D721Med (cell line): Measurements from ENCODE around the gene C9orf152.

ENCODE experiments used
- DNase-seq: peaks from one replicate; pipeline ENCODE4 v3.0.0; 2011; ENCODE audit warnings: low spot score; ENCODE audit not compliant: insufficient read length
- FAIRE-seq: peaks from 2 replicates; lab custom pipeline; 2011; peaks lifted over from hg19 to GRCh38; lab: Jason Lieb, UNC
- TF ChIP-seq, protein P1 (sequence below): IDR thresholded peaks from 2 replicates; pipeline ENCODE4 v1.5.1; 2012; ENCODE audit warnings: mild to moderate bottlenecking, control low read depth; ENCODE audit not compliant: insufficient read depth; ENCODE audit errors: missing control alignments

C9orf152 gene

GRCh38 chr9:110168486-110168885, 39.5 kb downstream of the C9orf152 start:
- no peak for DNase-seq
- no peak for FAIRE-seq
- TF ChIP-seq, protein P1, sequence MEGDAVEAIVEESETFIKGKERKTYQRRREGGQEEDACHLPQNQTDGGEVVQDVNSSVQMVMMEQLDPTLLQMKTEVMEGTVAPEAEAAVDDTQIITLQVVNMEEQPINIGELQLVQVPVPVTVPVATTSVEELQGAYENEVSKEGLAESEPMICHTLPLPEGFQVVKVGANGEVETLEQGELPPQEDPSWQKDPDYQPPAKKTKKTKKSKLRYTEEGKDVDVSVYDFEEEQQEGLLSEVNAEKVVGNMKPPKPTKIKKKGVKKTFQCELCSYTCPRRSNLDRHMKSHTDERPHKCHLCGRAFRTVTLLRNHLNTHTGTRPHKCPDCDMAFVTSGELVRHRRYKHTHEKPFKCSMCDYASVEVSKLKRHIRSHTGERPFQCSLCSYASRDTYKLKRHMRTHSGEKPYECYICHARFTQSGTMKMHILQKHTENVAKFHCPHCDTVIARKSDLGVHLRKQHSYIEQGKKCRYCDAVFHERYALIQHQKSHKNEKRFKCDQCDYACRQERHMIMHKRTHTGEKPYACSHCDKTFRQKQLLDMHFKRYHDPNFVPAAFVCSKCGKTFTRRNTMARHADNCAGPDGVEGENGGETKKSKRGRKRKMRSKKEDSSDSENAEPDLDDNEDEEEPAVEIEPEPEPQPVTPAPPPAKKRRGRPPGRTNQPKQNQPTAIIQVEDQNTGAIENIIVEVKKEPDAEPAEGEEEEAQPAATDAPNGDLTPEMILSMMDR: no peak

GRCh38 chr9:110161940-110162339, 46.0 kb downstream of the C9orf152 start:
- no peak for FAIRE-seq
- TF ChIP-seq, protein P1: no peak

GRCh38 chr9:110160685-110161084, 47.3 kb downstream of the C9orf152 start:
- FAIRE-seq (no peak), DNase-seq (no peak)
- TF ChIP-seq, protein P1: no peak

More at GRCh38 chr9:110161940-110162339, 46.0 kb downstream of the C9orf152 start:
- no peak for DNase-seq

GRCh38 chr9:110160123-110160522, 47.8 kb downstream of the C9orf152 start:
- FAIRE-seq: no peak
- TF ChIP-seq, protein P1: no peak

DNA sequence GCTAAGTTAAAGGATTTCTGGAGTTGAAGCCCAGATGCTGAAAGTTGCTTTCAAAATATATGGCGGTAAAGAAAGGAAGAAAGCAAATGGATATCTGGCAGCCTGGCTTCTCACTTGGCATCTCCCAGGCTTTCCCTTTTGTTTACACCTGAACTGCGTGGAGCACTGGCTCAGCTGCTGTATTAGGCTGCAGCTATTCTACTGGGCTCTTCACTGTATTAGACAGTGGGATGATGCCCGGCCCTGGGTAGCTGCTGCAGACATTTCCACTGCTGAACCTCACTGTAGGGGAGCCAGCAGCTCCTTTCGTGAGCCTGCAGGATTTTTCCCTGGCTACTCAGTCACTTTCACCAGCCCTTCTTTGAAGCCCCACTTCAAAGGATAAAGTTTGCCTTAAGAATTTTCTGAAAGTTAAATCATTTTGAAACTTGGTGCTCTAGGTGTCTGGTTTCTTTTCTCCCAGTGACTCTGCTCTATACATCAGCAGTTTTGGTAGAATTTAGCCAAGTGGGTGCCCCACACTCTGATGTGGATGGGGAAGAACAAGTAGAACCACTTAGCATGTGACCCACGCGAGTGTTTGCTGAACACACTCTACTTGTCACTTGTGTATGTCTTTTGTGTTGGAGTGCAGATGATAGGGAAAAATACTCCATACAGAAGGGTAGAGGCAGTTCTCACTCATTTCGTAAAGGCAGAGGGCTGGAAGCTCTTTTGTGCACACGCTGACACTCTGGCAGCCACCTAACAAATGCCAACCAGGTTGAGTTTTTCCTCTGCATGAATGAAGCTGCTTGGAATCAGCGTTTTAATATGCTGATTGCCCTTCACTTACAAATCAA, 49.9 kb downstream of the C9orf152 start:
- DNase-seq (no peak), FAIRE-seq (no peak)
- TF ChIP-seq, protein P1: no peak

More at GRCh38 chr9:110160123-110160522, 47.8 kb downstream of the C9orf152 start:
- DNase-seq: no peak

- no peak for FAIRE-seq
- no peak for DNase-seq
- TF ChIP-seq, protein P1: no peak
These were observed 51.1 kb downstream of the C9orf152 start for GRCh38 chr9:110156902-110157301.

DNA sequence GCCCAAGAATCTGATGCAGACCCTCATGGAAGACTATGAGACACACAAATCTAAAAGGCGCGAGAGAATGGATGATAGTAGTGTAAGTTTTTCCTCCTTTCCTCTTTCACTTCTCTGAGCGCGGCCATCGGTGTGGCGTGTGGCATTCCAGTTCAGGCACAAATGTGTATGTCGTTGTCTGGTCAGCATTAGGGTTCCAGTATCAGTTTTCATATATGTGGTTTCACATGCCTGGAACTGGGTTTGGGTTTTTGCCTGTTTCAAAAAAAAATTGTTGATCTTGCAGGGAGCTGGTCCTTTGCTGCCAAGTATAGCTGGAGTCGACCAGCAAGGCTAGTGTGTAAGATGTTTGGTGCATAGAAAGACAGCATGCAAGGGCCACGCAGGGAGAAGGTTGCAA, 51.5 kb downstream of the C9orf152 start:
- FAIRE-seq (no peak), DNase-seq (no peak)
- TF ChIP-seq, protein P1: no peak
